GM18508 (cell line): ENCODE data around the gene SLX4IP.

Source experiments
- ATAC-seq: cut with Tn5 transposase; IDR thresholded peaks from one replicate; pipeline ENCODE4 v1.9.1; 2021; ENCODE audit warnings: moderate number of reproducible peaks; ENCODE audit not compliant: insufficient read depth, unreplicated experiment

SLX4IP gene

GRCh38 chr20:10639737-10640556 lies 204.8 kb downstream of the SLX4IP start:
- ATAC-seq: no peak

DNA sequence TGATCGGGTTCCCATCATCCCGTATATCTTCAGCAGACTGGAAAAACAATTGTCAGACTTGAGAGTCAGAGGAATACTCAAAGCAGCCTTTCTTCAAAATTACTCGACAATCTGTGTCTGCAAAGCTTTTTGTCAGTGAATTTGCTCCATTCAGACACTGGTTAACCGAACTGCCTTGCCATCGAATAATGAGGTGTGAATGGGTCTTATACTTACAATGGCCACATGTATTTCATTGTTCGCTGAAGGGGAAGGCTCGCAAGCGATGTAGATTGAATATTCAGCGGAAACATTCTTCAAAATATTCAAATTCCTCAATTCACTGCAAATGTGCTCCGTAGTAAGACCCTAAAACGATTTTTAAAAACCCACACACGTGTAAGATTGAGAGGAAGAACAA lies 205.8 kb downstream of the SLX4IP start:
- ATAC-seq: no peak

- ATAC-seq: no peak
These were observed 206.4 kb downstream of the SLX4IP start for GRCh38 chr20:10641467-10641866.

DNA sequence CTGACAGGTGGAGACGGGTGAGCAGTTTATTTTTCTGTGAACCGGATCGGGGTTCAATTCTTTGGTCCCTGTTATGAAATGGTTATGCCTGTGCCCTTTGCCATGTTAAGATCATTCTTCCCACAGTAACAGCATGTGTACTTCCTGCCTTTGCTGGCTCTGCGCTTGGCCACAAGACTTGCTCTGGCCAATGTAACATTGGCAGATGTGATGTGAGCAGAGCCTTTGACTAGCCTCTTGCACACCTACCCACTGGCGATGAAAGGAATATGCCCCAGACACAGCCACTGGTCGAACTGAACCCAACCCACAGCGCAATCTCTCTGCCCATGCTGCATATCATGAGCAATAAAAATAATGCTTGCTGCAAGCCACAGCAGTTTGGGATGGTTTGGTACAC lies 206.8 kb downstream of the SLX4IP start:
- no peak for ATAC-seq

- no peak for ATAC-seq
These were observed 207.9 kb downstream of the SLX4IP start for GRCh38 chr20:10642856-10643559.

DNA sequence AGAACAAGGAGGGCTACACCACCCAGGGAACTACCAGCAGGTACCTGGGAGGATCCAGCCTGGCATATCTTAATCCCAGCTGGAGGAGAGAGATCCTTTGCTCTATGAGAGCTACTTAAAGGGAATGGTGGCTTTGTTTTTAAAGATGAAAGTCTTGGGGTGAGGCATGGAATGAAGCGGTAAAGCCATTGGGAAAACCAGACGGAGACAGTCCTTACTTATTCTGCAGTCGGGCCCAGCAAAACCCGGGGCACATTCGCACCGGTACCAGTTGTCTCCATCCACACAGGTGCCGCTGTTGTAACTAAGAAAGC lies 208.4 kb downstream of the SLX4IP start:
- no peak for ATAC-seq

GRCh38 chr20:10644458-10645204 lies 209.5 kb downstream of the SLX4IP start:
- ATAC-seq: no peak

DNA sequence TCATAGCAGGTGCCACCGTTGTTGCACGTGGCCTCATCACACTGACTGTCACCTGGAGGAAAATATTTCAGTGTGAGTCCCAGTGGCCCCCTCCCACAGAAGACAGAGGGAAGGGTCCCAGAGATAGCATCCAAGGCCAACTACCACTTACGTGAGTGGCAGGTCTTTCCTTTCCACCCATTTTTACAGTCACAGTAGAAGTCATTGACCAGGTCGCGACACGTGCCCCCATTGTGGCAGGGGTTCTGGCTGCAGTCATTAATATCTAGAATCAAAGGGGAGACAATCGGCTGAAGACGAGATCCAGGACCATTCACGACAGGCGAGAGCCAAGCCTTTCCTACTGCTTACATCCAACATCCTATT lies 210.1 kb downstream of the SLX4IP start:
- ATAC-seq: no peak

GRCh38 chr20:10646006-10646405 lies 210.9 kb downstream of the SLX4IP start:
- no peak for ATAC-seq

GRCh38 chr20:10646886-10647420 lies 211.8 kb downstream of the SLX4IP start:
- no peak for ATAC-seq

GRCh38 chr20:10647471-10647870 lies 212.4 kb downstream of the SLX4IP start:
- ATAC-seq: no peak

DNA sequence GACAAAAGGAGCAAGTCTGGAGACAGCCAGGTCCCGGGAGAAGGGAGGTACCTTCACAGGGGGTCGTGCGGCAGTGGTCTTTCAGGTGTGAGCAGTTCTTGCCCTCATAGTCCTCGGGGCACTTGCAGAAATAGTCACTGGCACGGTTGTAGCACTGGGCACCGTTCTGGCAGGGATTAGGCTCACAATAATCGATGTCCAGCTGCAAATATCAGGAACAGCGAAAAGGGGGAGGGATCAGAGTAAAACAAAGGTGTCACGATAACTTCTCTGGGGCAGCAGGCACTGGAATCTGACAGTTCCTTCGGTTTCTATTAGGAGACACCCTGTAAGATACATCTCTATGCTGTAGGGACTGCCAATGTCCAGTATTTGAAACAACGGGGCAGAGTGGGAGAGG lies 212.8 kb downstream of the SLX4IP start:
- no peak for ATAC-seq

DNA sequence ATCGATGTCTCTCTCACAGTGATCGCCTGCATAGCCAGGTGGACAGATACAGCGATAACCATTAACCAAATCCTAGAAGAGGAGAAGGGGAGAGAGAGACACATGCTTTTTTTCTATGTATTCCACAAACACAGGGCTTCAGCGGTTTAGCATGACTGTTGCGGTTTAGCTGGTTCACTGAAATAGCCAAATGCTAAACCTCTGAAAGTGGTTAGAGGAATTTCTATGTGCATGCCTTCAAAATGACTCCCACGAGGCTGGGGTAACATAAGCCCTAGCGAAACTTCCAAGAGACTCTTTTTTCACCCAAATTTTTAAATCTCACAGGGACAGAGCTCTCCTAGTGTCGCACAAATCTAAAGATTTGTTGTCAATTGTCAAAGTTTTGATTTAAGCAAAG lies 213.5 kb downstream of the SLX4IP start:
- no peak for ATAC-seq

GRCh38 chr20:10649080-10649796 lies 214.1 kb downstream of the SLX4IP start:
- no peak for ATAC-seq

- no peak for ATAC-seq
These were observed 214.7 kb downstream of the SLX4IP start for GRCh38 chr20:10649797-10650160.

GRCh38 chr20:10651227-10651990 lies 216.3 kb downstream of the SLX4IP start:
- no peak for ATAC-seq

DNA sequence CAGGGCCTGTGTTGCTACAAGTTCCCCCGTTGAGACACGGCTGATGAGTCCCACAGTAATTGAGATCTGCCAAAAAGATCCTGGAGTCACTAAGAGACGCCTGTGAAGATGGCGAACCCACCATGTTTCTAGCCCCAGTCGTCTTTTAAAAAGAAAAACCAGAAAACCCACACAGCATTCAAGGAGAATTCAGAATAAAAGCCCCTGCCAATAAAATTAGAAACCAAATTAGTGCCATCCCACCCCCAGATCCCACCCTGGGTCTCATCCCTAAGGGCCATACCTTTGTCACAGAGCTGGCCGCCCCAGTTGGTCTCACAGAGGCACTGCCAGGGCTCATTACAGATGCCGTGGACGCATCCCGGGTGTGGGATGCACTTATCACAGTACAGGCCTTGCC lies 217.1 kb downstream of the SLX4IP start:
- ATAC-seq: no peak

GRCh38 chr20:10652660-10653261 lies 217.7 kb downstream of the SLX4IP start:
- ATAC-seq: no peak

DNA sequence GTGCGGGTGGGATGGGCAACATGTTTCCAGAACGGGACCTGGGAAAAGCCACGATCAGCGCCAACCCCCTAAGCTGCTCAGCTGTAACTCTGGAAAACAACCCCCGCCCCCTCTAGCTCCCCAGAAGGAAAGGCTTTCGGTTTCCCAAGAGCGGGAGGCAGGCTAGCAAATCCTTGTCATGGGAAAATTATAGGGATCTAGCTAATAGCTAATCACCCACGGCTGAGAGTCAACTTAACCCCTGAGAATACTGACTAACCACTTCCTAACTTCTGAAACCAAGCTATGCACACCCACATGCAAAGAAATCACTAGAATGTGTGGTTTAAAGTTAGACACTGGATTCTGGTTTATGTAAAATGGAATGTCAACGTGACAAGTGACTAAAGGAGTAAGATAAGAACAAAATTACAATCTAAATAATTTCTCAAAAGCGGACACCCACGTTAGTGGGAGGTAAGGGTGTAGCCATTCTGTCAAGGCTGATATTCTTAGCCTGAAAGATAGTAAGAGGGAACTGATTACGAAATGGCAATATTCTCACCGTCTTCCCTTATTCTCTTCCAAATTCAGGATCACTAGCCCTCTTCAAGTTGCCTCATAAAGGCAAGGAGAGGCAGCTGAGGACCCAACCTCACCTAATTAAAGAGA lies 218.6 kb downstream of the SLX4IP start:
- no peak for ATAC-seq
